HCT116 (cell line): ENCODE measurements around the gene HLCS. TPM values are rescaled to one million over a fixed set of nuclear protein-coding genes. Genes with fewer than 3 reads are reported as not detected.

Source experiments
- ATAC-seq: fragments of 200-7000 bp; cut with Tn5 transposase; 2 replicates; pipeline ENCODE4 v1.9.1; 2020; ENCODE audit warnings: mild to moderate bottlenecking, moderate library complexity
- BruUV-seq: library from RNA; stranded (reverse); fragments of 400-500 nt; replicated peaks from 2 replicates; lab custom pipeline; 2021; lab: Mats Ljungman, UMichigan
- CTCF ChIA-PET: fragments of 300-600 bp; sonication (Branson Sonifier 250); formaldehyde crosslinking; loops from one replicate; lab custom pipeline; 2021; ENCODE audit warnings: antibody characterized with exemption; lab: Charles Lee
- POLR2A ChIA-PET: fragments of 300-600, 350-600 bp; sonication (Branson Sonifier 250); formaldehyde crosslinking; loops from one replicate; lab custom pipeline; 2021; ENCODE audit warnings: antibody characterized with exemption; lab: Charles Lee
- RAD21 ChIA-PET, 2 experiments: fragments of 300-600 bp; sonication (Branson Sonifier 250); formaldehyde crosslinking; loops; one replicate each; lab custom pipeline; 2023; ENCODE audit warnings: low total read pairs in 2 of 2; ENCODE audit not compliant: uncharacterized antibody in 2 of 2, unreplicated experiment in 2 of 2, low non-redundant PET in 1 of 2; lab: Charles Lee
- DNase-seq: peaks from one replicate; pipeline ENCODE4 v3.0.0-alpha.2; 2010; ENCODE audit warnings: low read depth, low spot score
- H2AFZ ChIP-seq: fragments of 200-600 bp; shearing (Covaris generic), sonication (generic); 2 replicates; pipeline ENCODE4 v1.6.1; 2017; ENCODE audit warnings: low read depth, mixed run types, mixed read lengths, antibody characterized with exemption, low read length; ENCODE audit not compliant: poor library complexity, severe bottlenecking
- H3K27ac ChIP-seq: 2 replicates; pipeline ENCODE4 v1.5.1; 2012; ENCODE audit warnings: low read depth, low read length
- H3K27me3 ChIP-seq: fragments of 200-600 bp; sonication (generic); 2 replicates; pipeline ENCODE4 v1.6.1; 2016; ENCODE audit warnings: mixed run types, low read length, mixed read lengths; ENCODE audit not compliant: insufficient read depth
- H3K36me3 ChIP-seq, 2 experiments: fragments of 200-500 bp in 1 of 2; fragments of 200-600 bp in 1 of 2; sonication (Bioruptor generic) in 1 of 2; sonication (generic) in 1 of 2; 2 replicates each; pipeline versions ENCODE4 v1.5.1 to v1.6.1; 2014 to 2016; ENCODE audit warnings: low read length in 2 of 2, inconsistent platforms in 1 of 2, mixed read lengths in 1 of 2, mixed run types in 1 of 2; ENCODE audit not compliant: insufficient read depth in 2 of 2, control insufficient read depth in 1 of 2
- H3K4me1 ChIP-seq, 2 experiments: fragments of 200-600 bp in 1 of 2; sonication (generic) in 1 of 2; 2 replicates each; pipeline versions ENCODE4 v1.5.1 to v1.6.1; 2012 to 2017; ENCODE audit warnings: low read length in 2 of 2, inconsistent platforms in 1 of 2, mild to moderate bottlenecking in 1 of 2, mixed read lengths in 1 of 2, mixed run types in 1 of 2, moderate library complexity in 1 of 2; ENCODE audit not compliant: insufficient read depth in 2 of 2, control insufficient read depth in 1 of 2
- H3K4me2 ChIP-seq: fragments of 200-600 bp; sonication (generic); 2 replicates; pipeline ENCODE4 v1.6.1; 2017; ENCODE audit warnings: mixed run types, low read length, mixed read lengths
- H3K4me3 ChIP-seq, 2 experiments: fragments of 200-600 bp in 1 of 2; sonication (generic) in 1 of 2; replicated peaks in 1 of 2; 2 replicates each; pipeline ENCODE4 v1.5.1; 2011 to 2016; ENCODE audit warnings: low read length in 2 of 2, control low read depth in 1 of 2, low read depth in 1 of 2, mild to moderate bottlenecking in 1 of 2, mixed read lengths in 1 of 2, mixed run types in 1 of 2
- H3K79me2 ChIP-seq: fragments of 200-600 bp; sonication (generic); 2 replicates; pipeline ENCODE4 v1.6.1; 2017; ENCODE audit warnings: mild to moderate bottlenecking, mixed run types, low read length, moderate library complexity, mixed read lengths; ENCODE audit not compliant: insufficient read depth
- H3K9ac ChIP-seq: fragments of 200-600 bp; sonication (generic); 2 replicates; pipeline ENCODE4 v1.6.1; 2016; ENCODE audit warnings: low read length, mixed read lengths
- H3K9me2 ChIP-seq: fragments of 200-600 bp; sonication (generic), shearing (Covaris generic); 2 replicates; pipeline ENCODE4 v1.6.1; 2017; ENCODE audit warnings: mixed run types, mild to moderate bottlenecking, moderate library complexity; ENCODE audit not compliant: insufficient read depth
- H3K9me3 ChIP-seq, 2 experiments: fragments of 200-500 bp in 1 of 2; fragments of 200-600 bp in 1 of 2; sonication (Bioruptor generic) in 1 of 2; sonication (generic) in 1 of 2; 2 replicates each; pipeline ENCODE4 v1.6.1; 2014 to 2017; ENCODE audit warnings: low read length in 2 of 2, mixed read lengths in 2 of 2, inconsistent platforms in 1 of 2, low read depth in 1 of 2, mild to moderate bottlenecking in 1 of 2, mixed run types in 1 of 2, moderate library complexity in 1 of 2; ENCODE audit not compliant: control insufficient read depth in 1 of 2, insufficient read depth in 1 of 2
- H4K20me1 ChIP-seq: fragments of 200-600 bp; sonication (generic), shearing (Covaris generic); 2 replicates; pipeline ENCODE4 v1.6.1; 2017; ENCODE audit warnings: mixed run types, mild to moderate bottlenecking, moderate library complexity; ENCODE audit not compliant: insufficient read depth
- ATF3 ChIP-seq: IDR thresholded peaks from 2 replicates; pipeline ENCODE4 v1.6.1; 2012
- CBX3 ChIP-seq: IDR thresholded peaks from 2 replicates; pipeline ENCODE4 v1.6.1; 2012; ENCODE audit warnings: low read depth
- CEBPB ChIP-seq: IDR thresholded peaks from 2 replicates; pipeline ENCODE4 v1.6.1; 2012; ENCODE audit warnings: low read depth
- EGR1 ChIP-seq: IDR thresholded peaks from 2 replicates; pipeline ENCODE4 v1.6.1; 2012; ENCODE audit warnings: low read depth
- ELF1 ChIP-seq: IDR thresholded peaks from 2 replicates; pipeline ENCODE4 v1.6.1; 2012; ENCODE audit warnings: low read depth, borderline replicate concordance
- EZH2 ChIP-seq: fragments of 200-600 bp; sonication (generic); IDR thresholded peaks from 2 replicates; pipeline ENCODE4 v1.6.1; 2017; ENCODE audit warnings: antibody characterized with exemption, mixed run types
- EZH2phosphoT487 ChIP-seq: fragments of 200-600 bp; IDR thresholded peaks from 2 replicates; pipeline ENCODE4 v1.6.1; 2018; ENCODE audit warnings: antibody characterized with exemption, borderline replicate concordance
- JUND ChIP-seq: IDR thresholded peaks from 2 replicates; pipeline ENCODE4 v1.6.1; 2012
- MAX ChIP-seq: IDR thresholded peaks from 2 replicates; pipeline ENCODE4 v1.6.1; 2012
- POLR2A ChIP-seq: IDR thresholded peaks from 2 replicates; pipeline ENCODE4 v1.7.0; 2011; ENCODE audit warnings: borderline replicate concordance; ENCODE audit not compliant: insufficient read depth, insufficient read length; ENCODE audit errors: extremely low read depth
- POLR2AphosphoS5 ChIP-seq: IDR thresholded peaks from 2 replicates; pipeline ENCODE4 v1.6.1; 2011; ENCODE audit warnings: mild to moderate bottlenecking, low read depth, low read length, moderate library complexity
- RAD21 ChIP-seq: IDR thresholded peaks from 2 replicates; pipeline ENCODE4 v1.6.1; 2012; ENCODE audit warnings: low read depth, mild to moderate bottlenecking
- REST ChIP-seq: IDR thresholded peaks from 2 replicates; pipeline ENCODE4 v1.6.1; 2012; ENCODE audit warnings: low read depth
- SRF ChIP-seq: IDR thresholded peaks from 2 replicates; pipeline ENCODE4 v1.6.1; 2012; ENCODE audit warnings: low read depth
- ZFX ChIP-seq: fragments of 450-650 bp; IDR thresholded peaks from 2 replicates; pipeline ENCODE4 v1.6.1; 2017
- intact Hi-C: fragments of 100-400 bp; cut with micrococcal nuclease; formaldehyde crosslinking; loops from 2 replicates; pipeline ENCODE4 v1.10.0; 2022
- total RNA-seq: library from RNA; stranded (reverse); gene quantifications from one replicate; pipeline ENCODE4 v1.2.1, GENCODE V29; 2021; ENCODE audit not compliant: unreplicated experiment
- TF ChIP-seq, protein P1 (sequence below): IDR thresholded peaks from 2 replicates; pipeline ENCODE4 v1.6.1; 2011; ENCODE audit warnings: mild to moderate bottlenecking, low read length, moderate library complexity; ENCODE audit not compliant: insufficient replicate concordance; ENCODE audit errors: extremely low read depth

HLCS gene
- total RNA-seq, 1 experiment from 2014 or later, result 18.5 TPM

GRCh38 chr21:37008724-37009123 is 42.3 kb upstream of the HLCS start:
- Histone ChIP-seq H3K4me3 (no peak overlapping the region), H3K79me2 (no peaks in the 10 kb centered on the region), H3K4me1 (peaks cover 4 to 12% of the 10 kb centered on the region in 2 experiments; a peak in 3 of 4 replicates), H3K4me2 (no peak overlapping the region), H3K27me3 (no peaks in the 10 kb centered on the region), H2AFZ (peak overlapping the region; percentile 99), H3K9ac (no peak overlapping the region), H4K20me1 (no peaks in the 10 kb centered on the region), H3K27ac (no peak overlapping the region), H3K9me3 (no peaks in the 10 kb centered on the region), H3K9me2 (no peaks in the 10 kb centered on the region), H3K36me3 (no peaks in the 10 kb centered on the region)
- ATAC-seq (no peak), DNase-seq (no peak)
- RAD21 ChIA-PET, result no interaction called here
- intact Hi-C loops, result no loop called here
- TF ChIP-seq JUND, result no peak
- TF ChIP-seq REST, result no peak
- no peak for TF ChIP-seq ATF3
- TF ChIP-seq ELF1, result no peak
- no peak for TF ChIP-seq EZH2
- TF ChIP-seq EGR1, result no peak
- no peak for TF ChIP-seq ZFX
- no peak for TF ChIP-seq CBX3
- TF ChIP-seq MAX, result no peak
- TF ChIP-seq, protein P1, sequence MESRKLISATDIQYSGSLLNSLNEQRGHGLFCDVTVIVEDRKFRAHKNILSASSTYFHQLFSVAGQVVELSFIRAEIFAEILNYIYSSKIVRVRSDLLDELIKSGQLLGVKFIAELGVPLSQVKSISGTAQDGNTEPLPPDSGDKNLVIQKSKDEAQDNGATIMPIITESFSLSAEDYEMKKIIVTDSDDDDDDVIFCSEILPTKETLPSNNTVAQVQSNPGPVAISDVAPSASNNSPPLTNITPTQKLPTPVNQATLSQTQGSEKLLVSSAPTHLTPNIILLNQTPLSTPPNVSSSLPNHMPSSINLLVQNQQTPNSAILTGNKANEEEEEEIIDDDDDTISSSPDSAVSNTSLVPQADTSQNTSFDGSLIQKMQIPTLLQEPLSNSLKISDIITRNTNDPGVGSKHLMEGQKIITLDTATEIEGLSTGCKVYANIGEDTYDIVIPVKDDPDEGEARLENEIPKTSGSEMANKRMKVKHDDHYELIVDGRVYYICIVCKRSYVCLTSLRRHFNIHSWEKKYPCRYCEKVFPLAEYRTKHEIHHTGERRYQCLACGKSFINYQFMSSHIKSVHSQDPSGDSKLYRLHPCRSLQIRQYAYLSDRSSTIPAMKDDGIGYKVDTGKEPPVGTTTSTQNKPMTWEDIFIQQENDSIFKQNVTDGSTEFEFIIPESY, result no peak
- TF ChIP-seq RAD21, result no peak
- no peak for TF ChIP-seq EZH2phosphoT487
- TF ChIP-seq POLR2A, result no peak
- TF ChIP-seq CEBPB, result no peak
- no peak for TF ChIP-seq SRF
- no peak for TF ChIP-seq POLR2AphosphoS5
- CTCF ChIA-PET, result interaction anchor here (1.4 kb wide), 1 partner anchor 32 kb away, joined by 3 read pairs; no protein-coding TSS in a partner anchor
- POLR2A ChIA-PET, result no interaction called here
- no TSS peak for BruUV-seq
